HEK293 (cell line): Measurements from ENCODE around the gene UBAC2.
A peak's percentile ranks its signal among the peaks of the same experiment; 100 is the strongest.

Experiments used
- CTCF ChIA-PET: fragments of 350-600 bp; formaldehyde crosslinking; extraction: SDS; loops from one replicate; lab custom pipeline; 2021; ENCODE audit warnings: antibody characterized with exemption; lab: Yijun Ruan, JAX
- POLR2A ChIA-PET: fragments of 300-600 bp; formaldehyde crosslinking; extraction: SDS; loops from one replicate; lab custom pipeline; 2020; ENCODE audit warnings: antibody characterized with exemption, inconsistent platforms; lab: Yijun Ruan, JAX
- H3K27ac ChIP-seq: fragments of 200-500 bp; sonication (Bioruptor generic); 2 replicates; pipeline ENCODE4 v1.5.1; 2014; ENCODE audit warnings: low read depth, low read length, control low read depth, inconsistent platforms; ENCODE audit errors: extremely low read depth
- H3K36me3 ChIP-seq, 2 experiments: fragments of 200-500 bp in 1 of 2; sonication (Bioruptor generic) in 1 of 2; 1 replicate in 1 of 2; 2 replicates in 1 of 2; pipeline ENCODE4 v1.5.1; 2014 to 2017; ENCODE audit warnings: inconsistent platforms in 2 of 2, low read length in 2 of 2; ENCODE audit not compliant: control insufficient read depth in 2 of 2, insufficient read depth in 1 of 2
- H3K4me1 ChIP-seq: fragments of 200-500 bp; sonication (Bioruptor generic); 2 replicates; pipeline ENCODE4 v1.5.1; 2014; ENCODE audit warnings: mild to moderate bottlenecking, low read length, inconsistent platforms; ENCODE audit not compliant: control insufficient read depth, insufficient read depth
- H3K4me3 ChIP-seq: 2 replicates; pipeline ENCODE4 v1.5.1; 2011; ENCODE audit warnings: low read depth, mild to moderate bottlenecking, control low read depth, low read length, moderate library complexity
- H3K9me3 ChIP-seq: fragments of 200-500 bp; sonication (Bioruptor generic); 2 replicates; pipeline ENCODE4 v1.5.1; 2014; ENCODE audit warnings: low read depth, low read length, inconsistent platforms; ENCODE audit not compliant: control insufficient read depth, insufficient read depth
- KLF9 ChIP-seq: fragments of 450-650 bp; formaldehyde crosslinking; IDR thresholded peaks from 2 replicates; pipeline ENCODE4 v1.5.1; 2016; ENCODE audit warnings: missing biosample characterization, missing genetic modification characterization, low read depth
- SP7 ChIP-seq: fragments of 450-650 bp; formaldehyde crosslinking; IDR thresholded peaks from 2 replicates; pipeline ENCODE4 v1.5.1; 2016; ENCODE audit warnings: missing biosample characterization, missing genetic modification characterization
- ZBTB1 ChIP-seq: fragments of 450-650 bp; formaldehyde crosslinking; IDR thresholded peaks from 2 replicates; pipeline ENCODE4 v1.5.1; 2016; ENCODE audit warnings: missing biosample characterization, missing genetic modification characterization
- ZBTB17 ChIP-seq: fragments of 450-650 bp; formaldehyde crosslinking; IDR thresholded peaks from 2 replicates; pipeline ENCODE4 v1.5.1; 2016; ENCODE audit warnings: missing biosample characterization, missing genetic modification characterization
- ZBTB7A ChIP-seq: fragments of 450-650 bp; formaldehyde crosslinking; IDR thresholded peaks from 2 replicates; pipeline ENCODE4 v1.5.1; 2016; ENCODE audit warnings: low read depth, missing biosample characterization, missing genetic modification characterization
- ZNF146 ChIP-seq: fragments of 450-650 bp; formaldehyde crosslinking; IDR thresholded peaks from 2 replicates; pipeline ENCODE4 v1.5.1; 2016; ENCODE audit warnings: missing biosample characterization, missing genetic modification characterization
- ZNF23 ChIP-seq: fragments of 450-650 bp; formaldehyde crosslinking; IDR thresholded peaks from 2 replicates; pipeline ENCODE4 v1.5.1; 2016; ENCODE audit warnings: missing biosample characterization, missing genetic modification characterization, borderline replicate concordance
- ZNF24 ChIP-seq: fragments of 450-650 bp; formaldehyde crosslinking; IDR thresholded peaks from 2 replicates; pipeline ENCODE4 v1.5.1; 2016; ENCODE audit warnings: missing biosample characterization, missing genetic modification characterization
- ZNF266 ChIP-seq: fragments of 450-650 bp; formaldehyde crosslinking; IDR thresholded peaks from 2 replicates; pipeline ENCODE4 v1.5.1; 2016; ENCODE audit warnings: missing biosample characterization, missing genetic modification characterization, low read depth
- ZNF324 ChIP-seq: fragments of 450-650 bp; formaldehyde crosslinking; IDR thresholded peaks from 2 replicates; pipeline ENCODE4 v1.5.1; 2016; ENCODE audit warnings: missing biosample characterization, missing genetic modification characterization
- ZNF449 ChIP-seq: fragments of 450-650 bp; formaldehyde crosslinking; IDR thresholded peaks from 2 replicates; pipeline ENCODE4 v1.5.1; 2017; ENCODE audit warnings: missing biosample characterization, mild to moderate bottlenecking, missing genetic modification characterization, moderate library complexity
- ZNF510 ChIP-seq: fragments of 450-650 bp; formaldehyde crosslinking; IDR thresholded peaks from 2 replicates; pipeline ENCODE4 v1.5.1; 2018; ENCODE audit warnings: mild to moderate bottlenecking, missing genetic modification characterization, missing biosample characterization; ENCODE audit not compliant: insufficient replicate concordance
- ZNF580 ChIP-seq: fragments of 450-650 bp; formaldehyde crosslinking; IDR thresholded peaks from 2 replicates; pipeline ENCODE4 v1.5.1; 2016; ENCODE audit warnings: missing biosample characterization, missing genetic modification characterization
- ZNF600 ChIP-seq: fragments of 450-650 bp; formaldehyde crosslinking; IDR thresholded peaks from 2 replicates; pipeline ENCODE4 v1.5.1; 2016; ENCODE audit warnings: missing biosample characterization, missing genetic modification characterization
- ZNF621 ChIP-seq: fragments of 450-650 bp; formaldehyde crosslinking; IDR thresholded peaks from 2 replicates; pipeline ENCODE4 v1.5.1; 2017; ENCODE audit warnings: missing biosample characterization, missing genetic modification characterization
- ZNF658 ChIP-seq: fragments of 450-650 bp; formaldehyde crosslinking; IDR thresholded peaks from 2 replicates; pipeline ENCODE4; 2016; ENCODE audit warnings: missing biosample characterization, missing genetic modification characterization
- ZNF776 ChIP-seq: fragments of 450-650 bp; formaldehyde crosslinking; IDR thresholded peaks from 2 replicates; pipeline ENCODE4 v1.5.0; 2017; ENCODE audit warnings: missing biosample characterization, missing genetic modification characterization, borderline replicate concordance
- ZNF843 ChIP-seq: fragments of 450-650 bp; formaldehyde crosslinking; IDR thresholded peaks from 2 replicates; pipeline ENCODE4 v1.5.1; 2016; ENCODE audit warnings: missing biosample characterization, missing genetic modification characterization
- TF ChIP-seq, protein P1 (sequence below): fragments of 450-650 bp; formaldehyde crosslinking; IDR thresholded peaks from 2 replicates; pipeline ENCODE4 v1.5.1; 2017; ENCODE audit warnings: missing biosample characterization, missing genetic modification characterization

Gene UBAC2

GRCh38 chr13:99227331-99227900, 26.8 kb downstream of the UBAC2 start:
- POLR2A ChIA-PET, result no interaction called here
- TF ChIP-seq ZNF621 (tag by site-specific recombination), result no peak
- TF ChIP-seq ZNF146 (tag by site-specific recombination), result no peak
- H3K4me3 ChIP-seq, result no peak overlapping the region
- H3K27ac ChIP-seq, result no peak overlapping the region
- CTCF ChIA-PET, result no interaction called here
- H3K4me1 ChIP-seq, result peaks cover 6% of the 10 kb centered on the region
- H3K36me3 ChIP-seq, result no peaks in the 10 kb centered on the region
- H3K9me3 ChIP-seq, result no peaks in the 10 kb centered on the region

GRCh38 chr13:99227909-99228688, 27.4 kb downstream of the UBAC2 start:
- CTCF ChIA-PET, result no interaction called here

GRCh38 chr13:99228737-99229691, 28.4 kb downstream of the UBAC2 start:
- POLR2A ChIA-PET, result no interaction called here
- H3K27ac ChIP-seq, result 0 out of 2 replicates have a peak overlapping the region, but pooled peaks have one; percentile 16
- no peaks in the 10 kb centered on the region for H3K36me3 ChIP-seq
- no peak for TF ChIP-seq ZNF658
- TF ChIP-seq KLF9 (tag by site-specific recombination), result no peak
- TF ChIP-seq, protein P1, sequence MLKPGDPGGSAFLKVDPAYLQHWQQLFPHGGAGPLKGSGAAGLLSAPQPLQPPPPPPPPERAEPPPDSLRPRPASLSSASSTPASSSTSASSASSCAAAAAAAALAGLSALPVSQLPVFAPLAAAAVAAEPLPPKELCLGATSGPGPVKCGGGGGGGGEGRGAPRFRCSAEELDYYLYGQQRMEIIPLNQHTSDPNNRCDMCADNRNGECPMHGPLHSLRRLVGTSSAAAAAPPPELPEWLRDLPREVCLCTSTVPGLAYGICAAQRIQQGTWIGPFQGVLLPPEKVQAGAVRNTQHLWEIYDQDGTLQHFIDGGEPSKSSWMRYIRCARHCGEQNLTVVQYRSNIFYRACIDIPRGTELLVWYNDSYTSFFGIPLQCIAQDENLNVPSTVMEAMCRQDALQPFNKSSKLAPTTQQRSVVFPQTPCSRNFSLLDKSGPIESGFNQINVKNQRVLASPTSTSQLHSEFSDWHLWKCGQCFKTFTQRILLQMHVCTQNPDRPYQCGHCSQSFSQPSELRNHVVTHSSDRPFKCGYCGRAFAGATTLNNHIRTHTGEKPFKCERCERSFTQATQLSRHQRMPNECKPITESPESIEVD, result no peak
- no peak for TF ChIP-seq ZBTB1 (tag by site-specific recombination)
- TF ChIP-seq ZNF24 (tag by site-specific recombination), result no peak
- no peak for TF ChIP-seq ZNF266 (tag by site-specific recombination)
- TF ChIP-seq ZNF23, result no peak
- no peak for TF ChIP-seq SP7
- no peak for TF ChIP-seq ZNF510 (tag by site-specific recombination)
- TF ChIP-seq ZBTB17 (tag by site-specific recombination), result peak; percentile 54
- TF ChIP-seq ZNF600 (tag by site-specific recombination), result peak; percentile 87
- CTCF ChIA-PET, result interaction anchor here (0.9 kb wide), 1 partner anchor 37 kb away, joined by 3 read pairs; no protein-coding TSS in a partner anchor
- H3K4me1 ChIP-seq, result peaks cover 6% of the 10 kb centered on the region
- no peaks in the 10 kb centered on the region for H3K9me3 ChIP-seq
- H3K4me3 ChIP-seq, result no peak overlapping the region

More at GRCh38 chr13:99227909-99228688, 27.4 kb downstream of the UBAC2 start:
- POLR2A ChIA-PET, result no interaction called here
- TF ChIP-seq ZNF449 (peak; percentile 77), ZNF843 (no peak), ZBTB7A (tag by site-specific recombination) (no peak), ZNF776 (tag by site-specific recombination) (no peak), ZNF324 (tag by site-specific recombination) (no peak), ZNF580 (tag by site-specific recombination) (no peak)
- Histone ChIP-seq H3K36me3 (no peaks in the 10 kb centered on the region), H3K27ac (no peak overlapping the region), H3K9me3 (no peaks in the 10 kb centered on the region), H3K4me1 (peaks cover 6% of the 10 kb centered on the region), H3K4me3 (no peak overlapping the region)
